Activated CD8-positive, alpha-beta T cell treated with anti-CD3 and anti-CD28 coated beads, Interleukin-2, amount 10 ng/mL, durations not matched to agents 7 days and 5 days (primary cell): ENCODE results near the gene PRKAG1. TPM values are rescaled to one million over a fixed set of nuclear protein-coding genes. Genes with fewer than 3 reads are reported as not detected.

ENCODE experiments used
- ATAC-seq: fragments of 150-1000 bp; cut with Tn5 transposase; one replicate; pipeline ENCODE4 v1.10.0; 2021; ENCODE audit warnings: moderate library complexity
- CTCF ChIA-PET: fragments of 350-600 bp; sonication (Branson Sonifier 250); formaldehyde crosslinking; loops from one replicate; lab custom pipeline; 2021; ENCODE audit warnings: antibody characterized with exemption; lab: Charles Lee
- POLR2A ChIA-PET: fragments of 350-600 bp; sonication (Branson Sonifier 250); formaldehyde crosslinking; loops from one replicate; lab custom pipeline; 2021; ENCODE audit warnings: antibody characterized with exemption; lab: Charles Lee
- DNase-seq: peaks from one replicate; pipeline ENCODE4 v3.0.0-alpha.2; 2020
- H3K27ac Mint-ChIP-seq: one replicate; pipeline ENCODE4 v1.8.0; 2021; ENCODE audit warnings: mild to moderate bottlenecking, mixed read lengths
- H3K27me3 Mint-ChIP-seq: one replicate; pipeline ENCODE4 v1.8.0; 2021; ENCODE audit warnings: low read depth, mixed read lengths
- H3K36me3 Mint-ChIP-seq: one replicate; pipeline ENCODE4 v1.8.0; 2021; ENCODE audit warnings: low read depth, mixed read lengths
- H3K4me1 Mint-ChIP-seq: one replicate; pipeline ENCODE4 v1.8.0; 2021; ENCODE audit warnings: low read depth, mixed read lengths
- H3K4me3 Mint-ChIP-seq: one replicate; pipeline ENCODE4 v1.8.0; 2021; ENCODE audit warnings: mild to moderate bottlenecking, mixed read lengths
- H3K9me3 Mint-ChIP-seq: one replicate; pipeline ENCODE4 v1.8.0; 2022; ENCODE audit warnings: mixed read lengths; ENCODE audit not compliant: insufficient read depth
- total RNA-seq, 2 experiments: library from RNA; stranded (reverse); gene quantifications; one replicate each; pipeline ENCODE4 v1.2.3, GENCODE V29; 2021

The PRKAG1 gene
- total RNA-seq, 2 experiments from 2014 or later: 57.5 to 59.8 TPM

DNA sequence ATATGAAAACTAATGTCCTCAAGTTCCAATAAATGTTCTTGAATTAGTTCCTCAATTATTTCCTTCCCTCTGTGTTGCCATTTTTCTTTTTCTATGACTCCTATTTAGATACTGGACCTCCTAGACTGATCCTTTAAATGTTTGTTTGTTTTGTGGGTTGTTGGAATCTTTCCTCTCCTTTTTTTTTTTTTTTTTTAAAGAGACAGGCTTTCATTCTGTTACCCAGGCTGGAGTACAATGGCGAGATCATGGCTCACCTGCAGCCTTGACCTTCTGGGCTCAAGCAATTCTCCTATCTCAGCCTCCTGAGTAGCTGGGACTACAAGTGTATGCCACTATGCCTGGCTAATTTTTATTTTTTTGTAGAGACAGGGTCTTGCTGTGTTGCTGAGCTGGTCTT lies 9.6 kb downstream of the PRKAG1 start:
- ChIA-PET POLR2A (no interaction called here), CTCF (interaction anchor here (1.8 to 2.8 kb wide), 2 partner anchors 12 to 21 kb away, joined by 6 to 20 read pairs; no protein-coding TSS in a partner anchor)
- Mint-ChIP-seq H3K9me3 (no peaks in the 10 kb centered on the region), H3K4me1 (no peaks in the 10 kb centered on the region), H3K27ac (no peak overlapping the region), H3K27me3 (no peaks in the 10 kb centered on the region), H3K36me3 (peaks cover 34% of the 10 kb centered on the region), H3K4me3 (no peak overlapping the region)
- ATAC-seq: no peak
- DNase-seq: no peak

DNA sequence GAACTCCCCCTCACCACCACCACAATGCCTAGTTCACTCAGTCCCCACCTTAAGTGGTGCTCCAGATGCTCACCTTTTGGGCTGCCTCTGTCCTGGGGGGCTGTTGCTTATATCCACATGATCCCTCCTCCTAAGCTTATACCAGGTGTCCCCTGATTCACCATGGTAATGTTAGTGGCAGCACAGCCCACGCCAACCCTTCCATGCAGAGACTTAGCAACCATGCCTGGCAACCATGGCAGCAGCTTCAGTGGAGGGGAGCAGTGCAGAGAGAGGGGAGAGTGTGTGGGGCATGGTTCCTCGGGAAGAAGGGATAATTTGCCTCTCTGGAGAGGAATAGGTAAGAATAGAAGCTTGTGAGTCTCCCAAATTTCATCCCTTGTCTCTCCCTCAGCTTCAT lies 18.2 kb downstream of the PRKAG1 start:
- ChIA-PET CTCF (interaction anchor here (0.9 to 6.6 kb wide), 15 partner anchors 12 to 147 kb away, joined by 3 to 106 read pairs (median 7); partner anchors contain the start of genes ARF3, PRKAG1 and WNT1), POLR2A (interaction anchor here (0.8 to 2.1 kb wide), 4 partner anchors 18 to 75 kb away, joined by 3 to 6 read pairs (median 4); partner anchors contain the start of genes ARF3, FKBP11 and PRKAG1)
- ATAC-seq (no peak), DNase-seq (no peak)
- H3K27ac Mint-ChIP-seq: no peak overlapping the region
- peaks cover 35% of the 10 kb centered on the region for H3K4me1 Mint-ChIP-seq
- peaks cover 30% of the 10 kb centered on the region for H3K27me3 Mint-ChIP-seq
- no peak overlapping the region for H3K4me3 Mint-ChIP-seq
- H3K36me3 Mint-ChIP-seq: peaks cover 40% of the 10 kb centered on the region
- H3K9me3 Mint-ChIP-seq: no peaks in the 10 kb centered on the region

DNA sequence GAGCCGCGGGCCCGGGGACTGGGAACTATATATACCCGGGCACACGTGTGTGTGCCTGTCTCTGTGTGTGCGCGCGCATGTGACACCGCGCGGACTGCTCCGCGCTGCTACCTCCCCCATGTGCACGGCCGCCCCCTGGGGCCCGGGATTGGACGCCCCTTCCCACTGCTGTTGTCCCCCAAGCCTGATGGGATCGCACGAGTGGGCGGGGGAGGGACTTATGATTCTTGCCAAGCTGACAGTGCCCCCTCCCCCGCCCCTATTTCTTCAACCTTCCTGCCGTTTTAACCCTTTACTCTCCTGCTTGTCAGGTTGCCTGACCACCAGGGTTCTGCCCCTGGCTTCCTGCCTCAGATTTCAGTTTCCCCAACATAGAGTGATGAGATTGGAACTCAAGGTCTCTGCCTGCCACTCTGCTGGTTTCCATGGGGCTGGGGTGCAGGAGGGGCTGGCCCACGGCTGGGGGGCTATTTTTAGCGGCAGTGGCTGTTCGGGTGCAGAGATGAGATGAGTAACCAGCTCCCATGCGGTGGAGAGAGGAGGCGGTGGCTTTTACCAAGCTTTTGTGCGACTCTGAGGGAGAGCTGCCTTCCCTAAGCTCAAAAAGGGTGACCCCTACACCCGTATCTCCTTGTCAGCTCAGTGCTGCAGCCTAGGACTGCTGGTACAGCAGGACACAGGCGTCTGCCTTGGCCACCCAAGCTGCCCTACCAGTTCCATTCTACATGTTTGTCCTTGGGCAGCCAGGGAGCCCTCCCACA lies 19.0 kb downstream of the PRKAG1 start, which contains the start of gene DDN:
Gene DDN, minus strand, starts transcription at position 5 of the 761 bp plus-strand sequence. CDS start 88 bp downstream, outside the sequence.
- no peak within 1 kb of the TSS for H3K27ac Mint-ChIP-seq
- peaks cover 37% of the 10 kb centered on the region for H3K27me3 Mint-ChIP-seq
- H3K9me3 Mint-ChIP-seq: no peaks in the 10 kb centered on the region
- ATAC-seq: peak; percentile 64
- CTCF ChIA-PET: interaction anchor here (0.9 to 6.6 kb wide), 15 partner anchors 11 to 146 kb away, joined by 3 to 106 read pairs (median 6); partner anchors contain the start of genes ARF3, PRKAG1, WNT1 and WNT10B
- POLR2A ChIA-PET: interaction anchor here (0.8 to 2.1 kb wide), 3 partner anchors 19 to 42 kb away, joined by 3 to 6 read pairs (median 3); partner anchors contain the start of genes ARF3 and PRKAG1
- peak; percentile 59 for DNase-seq
- H3K4me1 Mint-ChIP-seq: peaks cover 39% of the 10 kb centered on the region
- peaks cover 34% of the 10 kb centered on the region for H3K36me3 Mint-ChIP-seq
- peak within 1 kb of the TSS; percentile 71 for H3K4me3 Mint-ChIP-seq

DNA sequence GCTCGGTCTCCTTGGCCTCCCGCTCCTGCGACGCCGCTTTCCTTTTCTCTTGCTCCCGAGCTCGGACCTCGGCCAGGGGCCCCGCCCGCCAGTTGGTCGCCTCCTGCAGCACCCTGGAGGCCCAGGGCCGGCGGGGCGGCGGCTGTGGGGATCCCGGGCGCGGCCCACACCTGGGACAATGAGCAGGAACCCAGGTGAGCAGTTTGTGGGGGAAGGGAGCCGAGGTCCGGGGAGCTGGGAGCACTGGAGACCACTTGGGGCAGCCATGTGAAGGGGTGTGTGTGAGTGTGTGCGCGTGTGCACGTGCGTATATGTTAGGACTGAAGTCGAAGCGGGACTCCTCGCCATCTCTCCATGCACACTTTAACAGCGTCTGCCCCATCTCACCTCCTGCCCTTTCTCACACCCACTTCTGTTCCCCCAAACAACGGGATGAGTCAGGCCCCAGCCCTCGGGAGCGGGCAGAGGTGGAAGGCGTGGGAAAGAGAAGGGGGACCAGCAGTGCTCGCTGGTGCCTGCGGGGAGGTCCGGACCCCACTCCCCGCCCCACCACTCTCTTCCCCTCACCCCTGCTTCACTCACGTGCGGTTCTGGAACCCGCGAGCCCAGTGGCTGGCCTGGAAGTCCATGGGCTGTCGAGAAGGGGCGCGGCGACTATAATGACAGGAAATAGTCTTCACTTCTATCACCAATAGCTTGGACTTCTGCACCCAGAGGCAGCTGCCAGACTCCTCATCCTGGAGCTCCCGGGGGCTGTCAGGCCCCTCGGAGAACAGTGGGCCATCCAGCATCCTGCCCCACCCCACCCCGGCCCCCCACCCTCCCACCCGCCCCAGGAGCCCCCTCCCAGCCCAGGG lies 19.9 kb downstream of the PRKAG1 start:
- Mint-ChIP-seq H3K27me3 (peaks cover 43% of the 10 kb centered on the region), H3K4me1 (peaks cover 39% of the 10 kb centered on the region), H3K4me3 (peak overlapping the region; percentile 59), H3K9me3 (no peaks in the 10 kb centered on the region), H3K27ac (no peak overlapping the region), H3K36me3 (peaks cover 31% of the 10 kb centered on the region)
- POLR2A ChIA-PET: interaction anchor here (0.6 to 1.4 kb wide), 3 partner anchors 42 to 133 kb away, joined by 3 to 4 read pairs (median 3); partner anchors contain the start of genes ARF3 and TUBA1B
- no peak for DNase-seq
- peak; percentile 18 for ATAC-seq
- CTCF ChIA-PET: interaction anchor here (1.3 to 6.6 kb wide), 14 partner anchors 10 to 145 kb away, joined by 3 to 106 read pairs (median 10); partner anchors contain the start of genes ARF3, PRKAG1, WNT1 and WNT10B

DNA sequence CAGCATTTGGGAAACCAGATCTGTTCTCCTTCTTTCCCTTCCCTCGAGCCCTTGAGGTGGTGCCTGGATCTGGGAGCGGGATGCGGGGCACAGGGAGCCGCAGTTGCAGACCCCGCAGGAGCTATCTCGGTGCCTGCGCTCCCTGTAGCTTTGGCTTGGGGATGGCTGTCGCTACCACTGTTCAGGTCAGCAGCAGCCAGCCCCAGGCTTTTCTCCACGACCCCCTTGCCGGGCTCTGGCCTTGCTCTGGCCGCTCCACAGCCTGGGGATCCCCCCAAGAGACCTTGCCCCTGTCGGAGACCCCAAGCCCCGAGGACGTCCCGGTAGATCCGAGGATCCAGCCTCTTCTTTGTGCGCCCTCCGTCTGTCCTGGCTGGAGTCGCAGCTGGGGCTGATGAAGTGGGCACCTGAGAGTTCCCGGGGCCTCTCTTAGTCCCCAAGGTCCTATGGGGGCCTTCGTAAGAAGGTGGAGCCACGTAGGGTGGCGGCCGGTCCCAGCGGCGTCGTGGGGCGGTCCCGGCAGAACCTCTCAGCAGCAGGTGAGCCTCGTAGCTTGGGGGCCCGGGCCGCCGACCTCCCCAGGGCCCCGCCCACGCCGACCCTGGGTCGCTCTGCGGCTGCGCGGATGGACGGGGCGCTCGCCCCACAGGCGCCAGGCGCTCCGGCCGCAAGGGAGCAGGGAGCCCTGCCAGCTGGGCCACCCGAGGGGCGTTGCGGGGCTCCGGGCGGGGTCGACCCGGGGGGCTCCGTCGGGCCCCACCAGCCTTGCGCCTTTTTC lies 20.7 kb downstream of the PRKAG1 start:
- Mint-ChIP-seq H3K36me3 (peaks cover 24% of the 10 kb centered on the region), H3K27ac (no peak overlapping the region), H3K4me3 (peak overlapping the region; percentile 38), H3K4me1 (peaks cover 39% of the 10 kb centered on the region), H3K27me3 (peaks cover 48% of the 10 kb centered on the region), H3K9me3 (no peaks in the 10 kb centered on the region)
- no peak for DNase-seq
- ChIA-PET CTCF (interaction anchor here (1.0 to 6.6 kb wide), 24 partner anchors 9 to 148 kb away, joined by 3 to 106 read pairs (median 6); partner anchors contain the start of genes ARF3, FKBP11, PRKAG1 and WNT1), POLR2A (interaction anchor here (0.6 to 1.5 kb wide), 5 partner anchors 10 to 134 kb away, joined by 3 to 7 read pairs (median 4); partner anchors contain the start of gene TUBA1B)
- ATAC-seq: peak; percentile 27

DNA sequence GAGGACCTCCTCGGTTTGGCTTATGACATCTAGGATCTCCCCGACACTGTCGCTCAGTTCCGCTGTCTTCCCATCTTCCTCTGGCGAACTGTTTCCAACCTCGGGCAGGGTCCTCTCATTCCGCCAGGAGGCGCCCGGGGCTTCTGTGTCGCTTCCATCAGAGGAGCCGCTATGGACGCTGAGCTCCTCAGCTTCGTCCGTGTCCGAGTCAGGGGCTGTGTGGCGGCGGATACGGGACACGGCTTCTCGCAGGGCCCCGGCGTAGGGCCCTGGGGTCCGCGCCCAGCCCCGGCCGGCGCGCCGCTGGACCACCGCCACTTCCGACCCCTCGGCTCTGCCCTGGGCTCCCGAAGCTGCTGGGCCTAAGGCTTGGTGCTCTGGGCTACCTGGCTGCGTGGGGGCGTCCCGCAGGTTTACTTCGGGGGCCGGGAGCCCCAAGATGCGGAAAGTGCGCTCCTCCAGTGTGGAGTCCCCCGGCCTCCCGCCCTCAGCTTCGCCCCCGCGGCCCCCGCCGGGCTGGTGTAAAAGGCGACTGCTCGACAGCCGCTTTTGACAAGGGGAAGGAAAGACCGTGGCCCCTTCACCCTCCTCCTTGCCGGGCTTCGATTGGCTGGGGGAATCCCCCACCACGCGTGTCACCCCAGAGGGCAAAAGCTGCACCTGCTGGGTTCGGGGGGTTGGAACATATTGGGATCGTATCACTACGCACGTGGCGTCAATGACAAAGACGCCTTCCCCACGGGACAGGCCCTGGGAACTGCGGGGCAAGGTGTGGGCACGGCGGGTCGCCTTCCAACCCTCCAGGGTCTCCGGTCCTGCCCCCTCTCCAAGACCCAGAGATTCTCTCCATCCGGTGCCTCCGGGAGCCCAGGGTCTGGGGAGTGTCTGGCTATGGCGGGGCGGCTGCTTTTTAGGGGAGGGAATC lies 21.5 kb downstream of the PRKAG1 start:
- CTCF ChIA-PET: interaction anchor here (0.6 to 6.6 kb wide), 46 partner anchors 8 to 182 kb away, joined by 3 to 106 read pairs (median 4); partner anchors contain the start of genes ARF3, FKBP11, PRKAG1 and RND1
- peak; percentile 53 for ATAC-seq
- POLR2A ChIA-PET: interaction anchor here (0.9 to 1.5 kb wide), 4 partner anchors 9 to 19 kb away, joined by 3 to 7 read pairs (median 4); no protein-coding TSS in a partner anchor
- Mint-ChIP-seq H3K27ac (no peak overlapping the region), H3K27me3 (peaks cover 53% of the 10 kb centered on the region), H3K4me1 (peaks cover 39% of the 10 kb centered on the region), H3K9me3 (no peaks in the 10 kb centered on the region), H3K4me3 (peak overlapping the region; percentile 38), H3K36me3 (peaks cover 16% of the 10 kb centered on the region)
- DNase-seq: peak; percentile 74

DNA sequence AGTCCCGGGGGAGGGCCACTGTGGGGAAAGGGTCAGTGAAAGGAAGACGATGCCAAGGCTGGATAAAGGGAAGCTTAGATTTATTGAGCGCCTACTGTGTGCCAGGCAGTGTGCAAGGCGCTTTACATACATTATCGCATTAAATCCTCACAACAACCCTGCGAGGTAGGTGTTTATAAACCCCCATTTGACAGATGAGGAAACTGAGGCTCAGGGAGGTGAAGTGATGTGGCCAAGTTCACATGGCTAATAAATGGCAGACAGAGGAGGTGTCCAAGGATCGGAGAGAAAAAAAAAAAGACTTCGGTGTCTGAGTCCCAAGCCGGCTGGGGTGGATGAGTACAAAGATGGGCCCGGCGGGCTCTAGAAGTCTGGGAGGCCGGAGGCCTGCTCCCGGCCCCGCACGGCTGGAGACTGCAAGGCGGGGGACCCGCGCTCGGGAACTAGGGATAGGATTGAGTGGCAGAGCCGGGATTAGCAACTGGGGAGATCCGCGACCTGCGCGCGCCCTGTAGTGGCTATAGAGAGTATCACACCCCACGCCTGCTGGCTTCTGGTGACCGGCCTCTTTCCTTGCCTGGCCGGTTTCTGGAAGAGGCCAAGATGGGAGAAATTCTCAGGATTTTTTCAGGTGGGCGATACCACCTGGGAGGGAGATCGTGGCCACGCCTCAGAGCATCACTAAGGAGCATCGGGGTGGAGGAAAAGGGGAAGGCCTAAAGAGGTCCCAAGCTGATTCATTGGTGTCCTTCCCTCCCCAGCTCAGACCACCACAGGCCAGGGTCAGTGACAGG lies 23.3 kb downstream of the PRKAG1 start:
- Mint-ChIP-seq H3K27me3 (peaks cover 58% of the 10 kb centered on the region), H3K4me3 (no peak overlapping the region), H3K27ac (no peak overlapping the region), H3K4me1 (peaks cover 37% of the 10 kb centered on the region), H3K36me3 (peaks cover 5% of the 10 kb centered on the region), H3K9me3 (no peaks in the 10 kb centered on the region)
- peak; percentile 64 for DNase-seq
- ChIA-PET CTCF (interaction anchor here (0.8 to 3.7 kb wide), 14 partner anchors 9 to 143 kb away, joined by 3 to 46 read pairs (median 4); partner anchors contain the start of genes DDX23, FKBP11, WNT1 and WNT10B), POLR2A (no interaction called here)
- peak; percentile 43 for ATAC-seq

DNA sequence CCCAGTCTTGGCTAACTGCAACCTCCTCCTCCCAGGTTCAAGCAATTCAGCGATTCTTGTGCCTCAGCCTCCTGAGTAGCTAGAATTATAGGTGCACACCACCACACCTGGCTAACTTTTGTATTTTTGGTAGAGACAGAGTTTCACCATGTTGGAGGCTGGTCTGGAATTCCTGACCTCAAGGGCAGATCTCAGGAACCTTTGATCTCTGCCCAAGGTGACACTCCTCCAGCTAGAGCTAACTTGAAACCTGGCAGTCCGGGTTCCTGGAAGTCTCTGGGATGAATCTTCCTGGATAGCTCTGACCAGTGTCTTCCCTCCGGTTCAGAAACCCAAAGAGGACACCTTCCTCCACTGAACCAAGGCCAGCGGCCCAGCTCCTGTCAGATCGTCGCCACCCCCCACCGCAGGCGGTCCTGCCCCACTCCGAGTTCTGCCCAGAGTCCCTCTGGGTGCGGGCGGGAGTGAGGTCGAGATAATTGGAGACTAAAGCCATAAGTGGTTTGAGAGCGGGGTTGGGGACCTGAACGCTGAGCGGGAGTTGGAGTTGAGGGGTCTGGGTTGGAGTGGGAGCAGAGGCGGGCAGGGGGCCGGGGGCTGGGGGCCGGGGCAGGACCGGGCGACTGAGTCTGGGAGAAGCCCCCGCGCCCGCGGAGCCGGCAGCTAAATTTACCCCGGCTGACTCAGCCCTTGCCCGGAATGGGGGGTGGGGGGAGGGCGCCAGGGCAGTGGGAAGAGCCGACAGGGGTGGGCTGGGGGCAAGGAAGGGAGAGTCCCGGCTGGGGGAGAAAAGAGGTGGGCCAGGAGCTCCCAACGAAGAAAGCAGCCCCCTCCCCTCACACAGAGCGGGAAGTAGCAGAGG lies 24.1 kb downstream of the PRKAG1 start:
- POLR2A ChIA-PET: no interaction called here
- CTCF ChIA-PET: interaction anchor here (0.7 to 3.7 kb wide), 12 partner anchors 8 to 142 kb away, joined by 3 to 29 read pairs (median 4); partner anchors contain the start of genes DDX23, FKBP11, WNT1 and WNT10B
- Mint-ChIP-seq H3K27me3 (peaks cover 59% of the 10 kb centered on the region), H3K36me3 (no peaks in the 10 kb centered on the region), H3K4me1 (peaks cover 28% of the 10 kb centered on the region), H3K9me3 (no peaks in the 10 kb centered on the region), H3K27ac (no peak overlapping the region), H3K4me3 (no peak overlapping the region)
- ATAC-seq: no peak
- no peak for DNase-seq
